Skeletal muscle tissue (tissue), 4 donors: ENCODE data around the gene NDUFS8. TPM values are rescaled to one million over a fixed set of nuclear protein-coding genes. Genes with fewer than 3 reads are reported as not detected.

Experiments
- H3K27ac ChIP-seq: one replicate; pipeline ENCODE4 v1.7.0; 2013; ENCODE audit warnings: mild to moderate bottlenecking, low read depth, low read length, inconsistent platforms
- H3K27me3 ChIP-seq, 3 donors: one replicate each; pipeline ENCODE4 v1.7.0; 2013; ENCODE audit warnings: low read length in 3 of 3; ENCODE audit not compliant: control insufficient read depth in 3 of 3, insufficient read depth in 3 of 3
- H3K36me3 ChIP-seq, 3 donors: one replicate each; pipeline ENCODE4 v1.7.0; 2013; ENCODE audit warnings: low read length in 3 of 3; ENCODE audit not compliant: control insufficient read depth in 3 of 3, insufficient read depth in 3 of 3
- H3K4me1 ChIP-seq, 3 donors: one replicate each; pipeline ENCODE4 v1.7.0; 2013; ENCODE audit warnings: low read length in 3 of 3, mild to moderate bottlenecking in 3 of 3; ENCODE audit not compliant: control insufficient read depth in 3 of 3, insufficient read depth in 3 of 3
- H3K4me3 ChIP-seq, 3 donors: one replicate each; pipeline ENCODE4 v1.7.0; 2013; ENCODE audit warnings: low read length in 3 of 3
- H3K9ac ChIP-seq, 3 donors: one replicate each; pipeline ENCODE4 v1.7.0; 2013; ENCODE audit warnings: low read length in 3 of 3, mild to moderate bottlenecking in 3 of 3, moderate library complexity in 2 of 3, low read depth in 1 of 3
- H3K9me3 ChIP-seq, 3 donors: one replicate each; pipeline ENCODE4 v1.7.0; 2013; ENCODE audit warnings: low read length in 3 of 3; ENCODE audit not compliant: control insufficient read depth in 3 of 3
- total RNA-seq: library from RNA; depleted of rRNA; stranded (reverse); fragments of >200 nt; gene quantifications from one replicate; pipeline ENCODE4 v1.2.3, GENCODE V29; 2014
- donor health status: Osteomylitis.

Gene NDUFS8
- total RNA-seq, 1 donor from 2014 or later: 64.7 TPM

- Histone ChIP-seq H3K9ac (no peak overlapping the region), H3K9me3 (no peaks in the 10 kb centered on the region), H3K4me1 (no peaks in the 10 kb centered on the region), H3K36me3 (peaks cover 8 to 12% (median 12%) of the 10 kb centered on the region in 3 donors), H3K4me3 (no peak overlapping the region), H3K27me3 (no peaks in the 10 kb centered on the region), H3K27ac (no peak overlapping the region)
These were observed 19.3 kb downstream of the NDUFS8 start for GRCh38 chr11:68049509-68050370.

- Histone ChIP-seq H3K4me1 (no peaks in the 10 kb centered on the region), H3K36me3 (peaks cover 8 to 13% (median 12%) of the 10 kb centered on the region in 3 donors), H3K27ac (no peak overlapping the region), H3K27me3 (no peaks in the 10 kb centered on the region), H3K9ac (no peak overlapping the region), H3K4me3 (no peak overlapping the region), H3K9me3 (no peaks in the 10 kb centered on the region)
These were observed 19.9 kb downstream of the NDUFS8 start for GRCh38 chr11:68050371-68050841.

GRCh38 chr11:68051191-68052136, 21.0 kb downstream of the NDUFS8 start:
- no peaks in the 10 kb centered on the region for H3K27me3 ChIP-seq
- H3K36me3 ChIP-seq: peaks cover 8 to 13% (median 12%) of the 10 kb centered on the region in 3 donors

DNA sequence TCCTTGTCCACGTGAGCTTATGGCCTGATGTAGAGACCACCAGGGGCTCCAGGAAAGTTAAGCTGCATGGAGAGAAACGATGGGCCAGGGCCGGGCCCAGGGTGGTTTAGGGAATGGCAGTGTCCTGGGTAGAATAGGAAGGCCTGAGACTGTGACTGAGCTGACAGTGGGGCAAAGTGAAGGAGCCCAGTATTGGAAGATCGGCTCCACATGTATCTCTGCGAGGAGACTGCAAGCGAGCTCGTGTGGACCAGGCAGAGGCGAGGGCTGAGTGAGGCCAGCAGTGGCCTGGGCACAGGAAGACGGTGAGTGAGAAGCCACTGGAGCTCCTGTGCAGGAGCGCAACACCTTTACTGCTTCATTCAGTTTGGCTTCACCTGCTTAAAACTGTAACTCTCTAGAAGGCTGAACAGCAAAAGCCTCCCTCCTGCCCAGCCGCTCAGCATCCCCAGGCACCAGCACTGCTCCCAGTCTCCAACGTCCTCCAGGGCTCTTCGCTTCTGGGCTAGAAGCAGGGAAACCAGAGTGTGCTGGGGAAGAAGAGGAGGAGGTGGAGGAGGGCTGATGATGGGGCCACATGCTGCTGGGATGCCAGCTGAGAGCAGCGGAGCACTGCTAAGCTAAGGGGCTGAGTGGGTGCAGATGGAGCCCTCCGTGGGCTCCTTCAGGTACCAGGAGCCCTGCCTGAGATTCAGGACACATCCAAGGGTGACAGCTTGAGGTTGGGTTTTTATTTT, 21.8 kb downstream of the NDUFS8 start:
- H3K27me3 ChIP-seq: no peaks in the 10 kb centered on the region
- no peak overlapping the region for H3K27ac ChIP-seq
- H3K9ac ChIP-seq: no peak overlapping the region
- no peaks in the 10 kb centered on the region for H3K9me3 ChIP-seq
- peaks cover 8 to 13% (median 12%) of the 10 kb centered on the region in 3 donors for H3K36me3 ChIP-seq
- no peaks in the 10 kb centered on the region for H3K4me1 ChIP-seq
- H3K4me3 ChIP-seq: no peak overlapping the region

More at GRCh38 chr11:68051191-68052136, 21.0 kb downstream of the NDUFS8 start:
- no peak overlapping the region for H3K27ac ChIP-seq
- no peak overlapping the region for H3K4me3 ChIP-seq
- H3K4me1 ChIP-seq: no peaks in the 10 kb centered on the region
- no peaks in the 10 kb centered on the region for H3K9me3 ChIP-seq
- H3K9ac ChIP-seq: no peak overlapping the region

GRCh38 chr11:68053117-68053516, 22.6 kb downstream of the NDUFS8 start:
- no peak overlapping the region for H3K4me3 ChIP-seq
- H3K36me3 ChIP-seq: peaks cover 8 to 11% (median 10%) of the 10 kb centered on the region in 3 donors
- no peaks in the 10 kb centered on the region for H3K9me3 ChIP-seq
- no peaks in the 10 kb centered on the region for H3K27me3 ChIP-seq
- H3K9ac ChIP-seq: no peak overlapping the region
- no peaks in the 10 kb centered on the region for H3K4me1 ChIP-seq
- H3K27ac ChIP-seq: no peak overlapping the region

- Histone ChIP-seq H3K36me3 (peaks cover 9 to 11% (median 10%) of the 10 kb centered on the region in 3 donors), H3K27ac (no peak overlapping the region), H3K4me3 (no peak overlapping the region), H3K9ac (no peak overlapping the region), H3K9me3 (no peaks in the 10 kb centered on the region), H3K27me3 (no peaks in the 10 kb centered on the region), H3K4me1 (no peaks in the 10 kb centered on the region)
These were observed 23.7 kb downstream of the NDUFS8 start for GRCh38 chr11:68053981-68054812.

- Histone ChIP-seq H3K27me3 (no peaks in the 10 kb centered on the region), H3K4me3 (no peak overlapping the region), H3K4me1 (no peaks in the 10 kb centered on the region), H3K9ac (no peak overlapping the region), H3K27ac (no peak overlapping the region), H3K9me3 (no peaks in the 10 kb centered on the region), H3K36me3 (peaks cover 11 to 15% (median 12%) of the 10 kb centered on the region in 3 donors)
These were observed 26.1 kb downstream of the NDUFS8 start for GRCh38 chr11:68056317-68057285.

DNA sequence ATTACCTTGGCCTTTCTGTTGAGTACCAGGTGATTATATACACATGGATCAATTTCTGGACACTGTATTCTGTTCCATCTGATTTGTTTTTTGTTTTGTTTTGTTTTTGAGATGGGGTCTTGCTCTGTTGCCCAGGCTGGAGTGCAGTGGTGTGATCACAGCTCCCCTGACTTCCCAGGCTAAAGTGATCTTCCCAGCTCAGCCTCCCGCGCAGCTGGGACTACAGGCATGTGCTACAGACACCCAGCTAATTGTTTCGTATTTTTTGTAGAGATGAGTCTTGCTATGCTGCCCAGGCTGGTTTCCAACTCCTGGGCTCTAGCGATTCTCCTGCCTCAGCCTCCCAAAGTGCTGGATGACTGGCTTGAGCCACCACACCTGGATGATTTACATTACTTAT, 27.3 kb downstream of the NDUFS8 start:
- Histone ChIP-seq H3K36me3 (peaks cover 16 to 22% (median 19%) of the 10 kb centered on the region in 3 donors), H3K27ac (no peak overlapping the region), H3K4me3 (no peak overlapping the region)

More for the DNA sequence above, 27.3 kb downstream of the NDUFS8 start:
- H3K9me3 ChIP-seq: no peaks in the 10 kb centered on the region
- H3K27me3 ChIP-seq: no peaks in the 10 kb centered on the region
- H3K4me1 ChIP-seq: no peaks in the 10 kb centered on the region
- no peak overlapping the region for H3K9ac ChIP-seq
